Mucosa of rectum (tissue), 2 donors: ENCODE results near the gene LBHD2.

Source experiments
- H3K27ac ChIP-seq, 2 donors: one replicate each; pipeline ENCODE4 v1.7.0; 2013; ENCODE audit warnings: inconsistent platforms in 2 of 2, low read depth in 2 of 2, low read length in 2 of 2
- H3K27me3 ChIP-seq, 2 donors: one replicate each; pipeline ENCODE4 v1.7.0; 2013; ENCODE audit warnings: low read length in 2 of 2; ENCODE audit not compliant: control insufficient read depth in 2 of 2, insufficient read depth in 2 of 2
- H3K36me3 ChIP-seq, 2 donors: one replicate each; pipeline ENCODE4 v1.7.0; 2013; ENCODE audit warnings: low read length in 2 of 2; ENCODE audit not compliant: control insufficient read depth in 2 of 2, insufficient read depth in 2 of 2
- H3K4me1 ChIP-seq, 2 donors: one replicate each; pipeline ENCODE4 v1.7.0; 2013; ENCODE audit warnings: low read length in 2 of 2, mild to moderate bottlenecking in 1 of 2; ENCODE audit not compliant: control insufficient read depth in 2 of 2, insufficient read depth in 2 of 2
- H3K4me3 ChIP-seq, 2 donors: one replicate each; pipeline ENCODE4 v1.7.0; 2013; ENCODE audit warnings: low read length in 2 of 2
- H3K9ac ChIP-seq, 2 donors: one replicate each; pipeline ENCODE4 v1.7.0; 2013; ENCODE audit warnings: low read length in 2 of 2, low read depth in 1 of 2, mild to moderate bottlenecking in 1 of 2
- H3K9me3 ChIP-seq, 2 donors: one replicate each; pipeline ENCODE4 v1.7.0; 2013; ENCODE audit warnings: low read length in 2 of 2; ENCODE audit not compliant: control insufficient read depth in 2 of 2
- donor health status: healthy.
- donor health status: Normal muscosa, but diverticular disease.

Gene LBHD2

GRCh38 chr14:103126088-103126872, 42.3 kb downstream of the LBHD2 start:
- peak overlapping the region in 1 of 2 donors; percentile 9 for H3K4me3 ChIP-seq
- no peaks in the 10 kb centered on the region for H3K9me3 ChIP-seq
- H3K36me3 ChIP-seq, result peaks cover 2 to 3% of the 10 kb centered on the region in 2 donors
- no peak overlapping the region for H3K9ac ChIP-seq
- no peak overlapping the region for H3K27ac ChIP-seq
- peaks cover 17 to 21% of the 10 kb centered on the region in 2 donors for H3K27me3 ChIP-seq
- H3K4me1 ChIP-seq, result peaks cover 26 to 34% of the 10 kb centered on the region in 2 donors

GRCh38 chr14:103126873-103127304, 42.9 kb downstream of the LBHD2 start:
- Histone ChIP-seq H3K4me3 (peak overlapping the region in 1 of 2 donors; percentile 9), H3K36me3 (peaks cover 2 to 5% of the 10 kb centered on the region in 2 donors), H3K9me3 (no peaks in the 10 kb centered on the region), H3K27me3 (peaks cover 17 to 21% of the 10 kb centered on the region in 2 donors), H3K27ac (no peak overlapping the region), H3K9ac (no peak overlapping the region), H3K4me1 (peaks cover 26 to 31% of the 10 kb centered on the region in 2 donors)

- Histone ChIP-seq H3K9ac (no peak overlapping the region), H3K4me1 (peaks cover 21 to 28% of the 10 kb centered on the region in 2 donors), H3K4me3 (peak overlapping the region in 1 of 2 donors; percentile 5), H3K27ac (no peak overlapping the region), H3K36me3 (peaks cover 2 to 5% of the 10 kb centered on the region in 2 donors), H3K27me3 (peaks cover 17 to 21% of the 10 kb centered on the region in 2 donors), H3K9me3 (no peaks in the 10 kb centered on the region)
Measured at GRCh38 chr14:103127356-103127755, 43.3 kb downstream of the LBHD2 start.

GRCh38 chr14:103127861-103128598, 44.0 kb downstream of the LBHD2 start:
- Histone ChIP-seq H3K4me1 (peaks cover 21 to 23% of the 10 kb centered on the region in 2 donors), H3K27ac (no peak overlapping the region), H3K9ac (no peak overlapping the region), H3K36me3 (peaks cover 7 to 8% of the 10 kb centered on the region in 2 donors), H3K4me3 (no peak overlapping the region), H3K9me3 (no peaks in the 10 kb centered on the region), H3K27me3 (peaks cover 14 to 17% of the 10 kb centered on the region in 2 donors)

GRCh38 chr14:103128631-103129300, 44.8 kb downstream of the LBHD2 start:
- Histone ChIP-seq H3K4me1 (peaks cover 21 to 22% of the 10 kb centered on the region in 2 donors), H3K9ac (no peak overlapping the region), H3K27me3 (peaks cover 13 to 16% of the 10 kb centered on the region in 2 donors), H3K27ac (no peak overlapping the region), H3K4me3 (no peak overlapping the region), H3K36me3 (peaks cover 11 to 15% of the 10 kb centered on the region in 2 donors), H3K9me3 (no peaks in the 10 kb centered on the region)

GRCh38 chr14:103129301-103130016, 45.4 kb downstream of the LBHD2 start:
- Histone ChIP-seq H3K36me3 (peaks cover 11 to 16% of the 10 kb centered on the region in 2 donors), H3K27ac (no peak overlapping the region), H3K4me1 (peaks cover 14 to 15% of the 10 kb centered on the region in 2 donors), H3K4me3 (no peak overlapping the region), H3K9ac (no peak overlapping the region), H3K9me3 (no peaks in the 10 kb centered on the region), H3K27me3 (peaks cover 6 to 9% of the 10 kb centered on the region in 2 donors)

GRCh38 chr14:103130017-103130764, 46.2 kb downstream of the LBHD2 start:
- H3K27ac ChIP-seq, result peak overlapping the region in 1 of 2 donors; percentile 23
- H3K9ac ChIP-seq, result no peak overlapping the region
- peaks cover 6% of the 10 kb centered on the region in 2 donors for H3K27me3 ChIP-seq
- peaks cover 13 to 14% of the 10 kb centered on the region in 2 donors for H3K4me1 ChIP-seq
- H3K4me3 ChIP-seq, result no peak overlapping the region
- peaks cover 11 to 18% of the 10 kb centered on the region in 2 donors for H3K36me3 ChIP-seq
- H3K9me3 ChIP-seq, result no peaks in the 10 kb centered on the region

GRCh38 chr14:103130965-103131364, 47.0 kb downstream of the LBHD2 start:
- Histone ChIP-seq H3K27ac (peak overlapping the region in 1 of 2 donors; percentile 23), H3K9ac (peak overlapping the region in 1 of 2 donors; percentile 14), H3K9me3 (no peaks in the 10 kb centered on the region), H3K4me3 (no peak overlapping the region), H3K4me1 (peaks cover 13 to 14% of the 10 kb centered on the region in 2 donors), H3K27me3 (peaks cover 3 to 6% of the 10 kb centered on the region in 2 donors), H3K36me3 (peaks cover 11 to 18% of the 10 kb centered on the region in 2 donors)

GRCh38 chr14:103131580-103131979, 47.6 kb downstream of the LBHD2 start:
- H3K36me3 ChIP-seq, result peaks cover 11 to 18% of the 10 kb centered on the region in 2 donors
- no peak overlapping the region for H3K27ac ChIP-seq
- peaks cover 3 to 6% of the 10 kb centered on the region in 2 donors for H3K27me3 ChIP-seq
- H3K9ac ChIP-seq, result no peak overlapping the region
- H3K9me3 ChIP-seq, result no peaks in the 10 kb centered on the region
- H3K4me1 ChIP-seq, result peaks cover 7 to 8% of the 10 kb centered on the region in 2 donors
- H3K4me3 ChIP-seq, result no peak overlapping the region
